HCT116 (cell line): ENCODE results near the gene NFASC. TPM values are rescaled to one million over a fixed set of nuclear protein-coding genes. Genes with fewer than 3 reads are reported as not detected.

Experiments used
- ATAC-seq: fragments of 200-7000 bp; cut with Tn5 transposase; 2 replicates; pipeline ENCODE4 v1.9.1; 2020; ENCODE audit warnings: mild to moderate bottlenecking, moderate library complexity
- BruUV-seq: library from RNA; stranded (reverse); fragments of 400-500 nt; replicated peaks from 2 replicates; lab custom pipeline; 2021; lab: Mats Ljungman, UMichigan
- CTCF ChIA-PET: fragments of 300-600 bp; sonication (Branson Sonifier 250); formaldehyde crosslinking; loops from one replicate; lab custom pipeline; 2021; ENCODE audit warnings: antibody characterized with exemption; lab: Charles Lee
- POLR2A ChIA-PET: fragments of 300-600, 350-600 bp; sonication (Branson Sonifier 250); formaldehyde crosslinking; loops from one replicate; lab custom pipeline; 2021; ENCODE audit warnings: antibody characterized with exemption; lab: Charles Lee
- RAD21 ChIA-PET, 2 experiments: fragments of 300-600 bp; sonication (Branson Sonifier 250); formaldehyde crosslinking; loops; one replicate each; lab custom pipeline; 2023; ENCODE audit warnings: low total read pairs in 2 of 2; ENCODE audit not compliant: uncharacterized antibody in 2 of 2, unreplicated experiment in 2 of 2, low non-redundant PET in 1 of 2; lab: Charles Lee
- DNase-seq: peaks from one replicate; pipeline ENCODE4 v3.0.0-alpha.2; 2010; ENCODE audit warnings: low read depth, low spot score
- H2AFZ ChIP-seq: fragments of 200-600 bp; shearing (Covaris generic), sonication (generic); 2 replicates; pipeline ENCODE4 v1.6.1; 2017; ENCODE audit warnings: low read depth, mixed run types, mixed read lengths, antibody characterized with exemption, low read length; ENCODE audit not compliant: poor library complexity, severe bottlenecking
- H3K27ac ChIP-seq: 2 replicates; pipeline ENCODE4 v1.5.1; 2012; ENCODE audit warnings: low read depth, low read length
- H3K27me3 ChIP-seq: fragments of 200-600 bp; sonication (generic); 2 replicates; pipeline ENCODE4 v1.6.1; 2016; ENCODE audit warnings: mixed run types, low read length, mixed read lengths; ENCODE audit not compliant: insufficient read depth
- H3K36me3 ChIP-seq, 2 experiments: fragments of 200-500 bp in 1 of 2; fragments of 200-600 bp in 1 of 2; sonication (Bioruptor generic) in 1 of 2; sonication (generic) in 1 of 2; 2 replicates each; pipeline versions ENCODE4 v1.5.1 to v1.6.1; 2014 to 2016; ENCODE audit warnings: low read length in 2 of 2, inconsistent platforms in 1 of 2, mixed read lengths in 1 of 2, mixed run types in 1 of 2; ENCODE audit not compliant: insufficient read depth in 2 of 2, control insufficient read depth in 1 of 2
- H3K4me1 ChIP-seq, 2 experiments: fragments of 200-600 bp in 1 of 2; sonication (generic) in 1 of 2; 2 replicates each; pipeline versions ENCODE4 v1.5.1 to v1.6.1; 2012 to 2017; ENCODE audit warnings: low read length in 2 of 2, inconsistent platforms in 1 of 2, mild to moderate bottlenecking in 1 of 2, mixed read lengths in 1 of 2, mixed run types in 1 of 2, moderate library complexity in 1 of 2; ENCODE audit not compliant: insufficient read depth in 2 of 2, control insufficient read depth in 1 of 2
- H3K4me2 ChIP-seq: fragments of 200-600 bp; sonication (generic); 2 replicates; pipeline ENCODE4 v1.6.1; 2017; ENCODE audit warnings: mixed run types, low read length, mixed read lengths
- H3K4me3 ChIP-seq, 2 experiments: fragments of 200-600 bp in 1 of 2; sonication (generic) in 1 of 2; replicated peaks in 1 of 2; 2 replicates each; pipeline ENCODE4 v1.5.1; 2011 to 2016; ENCODE audit warnings: low read length in 2 of 2, control low read depth in 1 of 2, low read depth in 1 of 2, mild to moderate bottlenecking in 1 of 2, mixed read lengths in 1 of 2, mixed run types in 1 of 2
- H3K79me2 ChIP-seq: fragments of 200-600 bp; sonication (generic); 2 replicates; pipeline ENCODE4 v1.6.1; 2017; ENCODE audit warnings: mild to moderate bottlenecking, mixed run types, low read length, moderate library complexity, mixed read lengths; ENCODE audit not compliant: insufficient read depth
- H3K9ac ChIP-seq: fragments of 200-600 bp; sonication (generic); 2 replicates; pipeline ENCODE4 v1.6.1; 2016; ENCODE audit warnings: low read length, mixed read lengths
- H3K9me2 ChIP-seq: fragments of 200-600 bp; sonication (generic), shearing (Covaris generic); 2 replicates; pipeline ENCODE4 v1.6.1; 2017; ENCODE audit warnings: mixed run types, mild to moderate bottlenecking, moderate library complexity; ENCODE audit not compliant: insufficient read depth
- H3K9me3 ChIP-seq, 2 experiments: fragments of 200-500 bp in 1 of 2; fragments of 200-600 bp in 1 of 2; sonication (Bioruptor generic) in 1 of 2; sonication (generic) in 1 of 2; 2 replicates each; pipeline ENCODE4 v1.6.1; 2014 to 2017; ENCODE audit warnings: low read length in 2 of 2, mixed read lengths in 2 of 2, inconsistent platforms in 1 of 2, low read depth in 1 of 2, mild to moderate bottlenecking in 1 of 2, mixed run types in 1 of 2, moderate library complexity in 1 of 2; ENCODE audit not compliant: control insufficient read depth in 1 of 2, insufficient read depth in 1 of 2
- H4K20me1 ChIP-seq: fragments of 200-600 bp; sonication (generic), shearing (Covaris generic); 2 replicates; pipeline ENCODE4 v1.6.1; 2017; ENCODE audit warnings: mixed run types, mild to moderate bottlenecking, moderate library complexity; ENCODE audit not compliant: insufficient read depth
- CBX3 ChIP-seq: IDR thresholded peaks from 2 replicates; pipeline ENCODE4 v1.6.1; 2012; ENCODE audit warnings: low read depth
- CEBPB ChIP-seq: IDR thresholded peaks from 2 replicates; pipeline ENCODE4 v1.6.1; 2012; ENCODE audit warnings: low read depth
- EGR1 ChIP-seq: IDR thresholded peaks from 2 replicates; pipeline ENCODE4 v1.6.1; 2012; ENCODE audit warnings: low read depth
- TCF7L2 ChIP-seq: IDR thresholded peaks from 2 replicates; pipeline ENCODE4 v1.7.0; 2011; ENCODE audit warnings: borderline replicate concordance, inconsistent platforms; ENCODE audit not compliant: insufficient read depth, insufficient read length; ENCODE audit errors: extremely low read depth
- ZFX ChIP-seq: fragments of 450-650 bp; IDR thresholded peaks from 2 replicates; pipeline ENCODE4 v1.6.1; 2017
- ZNF274 ChIP-seq: fragments of 200-500 bp; sonication (Bioruptor generic); IDR thresholded peaks from 2 replicates; pipeline ENCODE4 v1.6.1; 2014; ENCODE audit warnings: mild to moderate bottlenecking, low read depth, low read length, inconsistent platforms
- intact Hi-C: fragments of 100-400 bp; cut with micrococcal nuclease; formaldehyde crosslinking; loops from 2 replicates; pipeline ENCODE4 v1.10.0; 2022
- total RNA-seq: library from RNA; stranded (reverse); gene quantifications from one replicate; pipeline ENCODE4 v1.2.1, GENCODE V29; 2021; ENCODE audit not compliant: unreplicated experiment
- TF ChIP-seq, protein P1 (sequence below): IDR thresholded peaks from 2 replicates; pipeline ENCODE4 v1.6.1; 2011; ENCODE audit warnings: mild to moderate bottlenecking, low read length, moderate library complexity; ENCODE audit not compliant: insufficient replicate concordance; ENCODE audit errors: extremely low read depth
- TF ChIP-seq, protein P2 (sequence below): IDR thresholded peaks from 2 replicates; pipeline ENCODE4 v1.6.1; 2012
- TF ChIP-seq, protein P3 (sequence below), 3 experiments: fragments of 200-600 bp in 1 of 3; sonication (generic) in 1 of 3; IDR thresholded peaks in 2 of 3; conservative IDR thresholded peaks in 1 of 3; 2 replicates each; pipeline ENCODE4 v1.5.1; 2012 to 2017; ENCODE audit warnings: low read depth in 2 of 3, low read length in 2 of 3, antibody characterized with exemption in 1 of 3, borderline replicate concordance in 1 of 3, control low read depth in 1 of 3, mild to moderate bottlenecking in 1 of 3, mixed read lengths in 1 of 3, mixed run types in 1 of 3, moderate library complexity in 1 of 3; ENCODE audit not compliant: insufficient read depth in 1 of 3

NFASC gene
- total RNA-seq, 1 experiment from 2014 or later: 0.57 TPM

DNA sequence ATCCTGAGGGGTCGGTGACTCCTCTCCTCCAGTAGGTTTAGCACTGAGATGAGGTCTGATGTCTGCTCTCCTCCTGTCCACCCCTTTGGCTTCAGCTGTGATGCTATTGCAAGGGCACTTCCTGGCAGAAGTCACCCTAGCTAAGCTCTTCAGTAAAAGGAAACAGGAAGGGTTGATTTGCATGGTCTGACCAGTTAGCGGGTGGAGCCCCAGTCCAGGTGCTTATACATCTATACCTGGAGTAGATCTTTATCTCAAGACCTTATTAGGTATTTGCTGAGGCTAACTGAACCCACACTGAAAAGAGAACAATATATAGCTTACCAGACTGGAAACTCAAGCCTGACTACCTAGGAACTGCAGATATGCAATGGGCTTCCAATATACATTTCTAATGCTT is 28.9 kb upstream of the NFASC start:
- ChIA-PET POLR2A (no interaction called here), CTCF (no interaction called here), RAD21 (no interaction called here)
- Histone ChIP-seq H3K27ac (no peak overlapping the region), H3K79me2 (no peaks in the 10 kb centered on the region), H4K20me1 (no peaks in the 10 kb centered on the region), H3K36me3 (no peaks in the 10 kb centered on the region), H3K4me3 (no peak overlapping the region), H2AFZ (no peak overlapping the region), H3K9me3 (no peaks in the 10 kb centered on the region), H3K27me3 (peaks cover 23% of the 10 kb centered on the region; the same call in 1 of the 2 replicates), H3K4me1 (no peaks in the 10 kb centered on the region), H3K9me2 (no peaks in the 10 kb centered on the region), H3K9ac (no peak overlapping the region), H3K4me2 (no peak overlapping the region)
- DNase-seq (no peak), ATAC-seq (no peak)
- intact Hi-C loops: no loop called here
- TF ChIP-seq ZNF274 (no peak), TCF7L2 (no peak)
- BruUV-seq: no TSS peak

DNA sequence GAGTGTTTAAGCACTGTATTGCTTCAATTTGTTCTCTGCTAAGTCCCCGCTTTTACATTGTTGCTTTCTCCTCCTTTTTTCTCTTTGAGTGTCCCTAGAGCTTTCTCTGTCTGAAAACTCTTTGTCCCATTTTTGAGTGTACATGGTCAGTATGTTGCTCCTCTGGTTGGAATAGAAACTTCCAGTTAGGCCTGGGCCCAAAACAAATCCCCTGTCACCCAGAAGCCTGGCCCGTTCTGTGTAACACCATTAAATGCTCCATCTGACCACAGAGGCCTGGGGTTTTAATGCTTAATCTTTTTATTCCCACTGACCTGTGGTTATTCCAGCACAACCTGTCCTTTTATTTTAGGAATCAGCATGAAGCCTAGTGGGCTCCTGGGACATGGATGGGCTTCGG is 28.3 kb upstream of the NFASC start:
- H4K20me1 ChIP-seq: no peaks in the 10 kb centered on the region
- no peak overlapping the region for H3K9ac ChIP-seq
- CTCF ChIA-PET: no interaction called here
- TF ChIP-seq, protein P1, sequence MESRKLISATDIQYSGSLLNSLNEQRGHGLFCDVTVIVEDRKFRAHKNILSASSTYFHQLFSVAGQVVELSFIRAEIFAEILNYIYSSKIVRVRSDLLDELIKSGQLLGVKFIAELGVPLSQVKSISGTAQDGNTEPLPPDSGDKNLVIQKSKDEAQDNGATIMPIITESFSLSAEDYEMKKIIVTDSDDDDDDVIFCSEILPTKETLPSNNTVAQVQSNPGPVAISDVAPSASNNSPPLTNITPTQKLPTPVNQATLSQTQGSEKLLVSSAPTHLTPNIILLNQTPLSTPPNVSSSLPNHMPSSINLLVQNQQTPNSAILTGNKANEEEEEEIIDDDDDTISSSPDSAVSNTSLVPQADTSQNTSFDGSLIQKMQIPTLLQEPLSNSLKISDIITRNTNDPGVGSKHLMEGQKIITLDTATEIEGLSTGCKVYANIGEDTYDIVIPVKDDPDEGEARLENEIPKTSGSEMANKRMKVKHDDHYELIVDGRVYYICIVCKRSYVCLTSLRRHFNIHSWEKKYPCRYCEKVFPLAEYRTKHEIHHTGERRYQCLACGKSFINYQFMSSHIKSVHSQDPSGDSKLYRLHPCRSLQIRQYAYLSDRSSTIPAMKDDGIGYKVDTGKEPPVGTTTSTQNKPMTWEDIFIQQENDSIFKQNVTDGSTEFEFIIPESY: no peak
- TF ChIP-seq, protein P2, sequence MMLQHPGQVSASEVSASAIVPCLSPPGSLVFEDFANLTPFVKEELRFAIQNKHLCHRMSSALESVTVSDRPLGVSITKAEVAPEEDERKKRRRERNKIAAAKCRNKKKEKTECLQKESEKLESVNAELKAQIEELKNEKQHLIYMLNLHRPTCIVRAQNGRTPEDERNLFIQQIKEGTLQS: no peak
- TF ChIP-seq TCF7L2 (no peak), EGR1 (no peak), CBX3 (no peak), CEBPB (no peak), ZFX (no peak)
- TF ChIP-seq, protein P3, sequence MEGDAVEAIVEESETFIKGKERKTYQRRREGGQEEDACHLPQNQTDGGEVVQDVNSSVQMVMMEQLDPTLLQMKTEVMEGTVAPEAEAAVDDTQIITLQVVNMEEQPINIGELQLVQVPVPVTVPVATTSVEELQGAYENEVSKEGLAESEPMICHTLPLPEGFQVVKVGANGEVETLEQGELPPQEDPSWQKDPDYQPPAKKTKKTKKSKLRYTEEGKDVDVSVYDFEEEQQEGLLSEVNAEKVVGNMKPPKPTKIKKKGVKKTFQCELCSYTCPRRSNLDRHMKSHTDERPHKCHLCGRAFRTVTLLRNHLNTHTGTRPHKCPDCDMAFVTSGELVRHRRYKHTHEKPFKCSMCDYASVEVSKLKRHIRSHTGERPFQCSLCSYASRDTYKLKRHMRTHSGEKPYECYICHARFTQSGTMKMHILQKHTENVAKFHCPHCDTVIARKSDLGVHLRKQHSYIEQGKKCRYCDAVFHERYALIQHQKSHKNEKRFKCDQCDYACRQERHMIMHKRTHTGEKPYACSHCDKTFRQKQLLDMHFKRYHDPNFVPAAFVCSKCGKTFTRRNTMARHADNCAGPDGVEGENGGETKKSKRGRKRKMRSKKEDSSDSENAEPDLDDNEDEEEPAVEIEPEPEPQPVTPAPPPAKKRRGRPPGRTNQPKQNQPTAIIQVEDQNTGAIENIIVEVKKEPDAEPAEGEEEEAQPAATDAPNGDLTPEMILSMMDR (IDR thresholded peaks at IDR 0.05 in 2 of 3, conservative IDR thresholded peaks at IDR 0.05 in 1 of 3; ENCODE audit: borderline replicate concordance in 1 of 3, insufficient read depth in 1 of 3, low read depth in 2 of 3, low read length in 2 of 3): no peak
- H3K4me1 ChIP-seq: no peaks in the 10 kb centered on the region
- H3K36me3 ChIP-seq: no peaks in the 10 kb centered on the region
- H3K4me2 ChIP-seq: no peak overlapping the region
- RAD21 ChIA-PET: no interaction called here
- no peaks in the 10 kb centered on the region for H3K9me3 ChIP-seq
- no peaks in the 10 kb centered on the region for H3K79me2 ChIP-seq
- POLR2A ChIA-PET: no interaction called here
- H3K4me3 ChIP-seq: no peak overlapping the region
- intact Hi-C loops: no loop called here
- no peak overlapping the region for H3K27ac ChIP-seq
- no peak for DNase-seq
- no peak overlapping the region for H2AFZ ChIP-seq
- H3K27me3 ChIP-seq: peaks cover 23% of the 10 kb centered on the region; the same call in 1 of the 2 replicates
- no peaks in the 10 kb centered on the region for H3K9me2 ChIP-seq
- no TSS peak for BruUV-seq
- no peak for ATAC-seq
